GM19025 (cell line): ENCODE results near the gene RPL7A.
"Not testable (repeated sequence)": the region's sequence is repeated elsewhere in the genome, so short reads cannot be mapped to it uniquely, and the experiment has no call there.

Experiments
- ATAC-seq: cut with Tn5 transposase; IDR thresholded peaks from one replicate; pipeline ENCODE4 v1.9.1; 2021; ENCODE audit warnings: mild to moderate bottlenecking, low read depth, moderate library complexity; ENCODE audit not compliant: unreplicated experiment

Gene RPL7A

GRCh38 chr9:133366435-133366834, 18.4 kb downstream of the RPL7A start:
- ATAC-seq, result no peak

- ATAC-seq, result no peak
Measured at GRCh38 chr9:133367221-133367620, 19.2 kb downstream of the RPL7A start.

- ATAC-seq, result no peak
Measured at GRCh38 chr9:133367778-133368177, 19.8 kb downstream of the RPL7A start.

DNA sequence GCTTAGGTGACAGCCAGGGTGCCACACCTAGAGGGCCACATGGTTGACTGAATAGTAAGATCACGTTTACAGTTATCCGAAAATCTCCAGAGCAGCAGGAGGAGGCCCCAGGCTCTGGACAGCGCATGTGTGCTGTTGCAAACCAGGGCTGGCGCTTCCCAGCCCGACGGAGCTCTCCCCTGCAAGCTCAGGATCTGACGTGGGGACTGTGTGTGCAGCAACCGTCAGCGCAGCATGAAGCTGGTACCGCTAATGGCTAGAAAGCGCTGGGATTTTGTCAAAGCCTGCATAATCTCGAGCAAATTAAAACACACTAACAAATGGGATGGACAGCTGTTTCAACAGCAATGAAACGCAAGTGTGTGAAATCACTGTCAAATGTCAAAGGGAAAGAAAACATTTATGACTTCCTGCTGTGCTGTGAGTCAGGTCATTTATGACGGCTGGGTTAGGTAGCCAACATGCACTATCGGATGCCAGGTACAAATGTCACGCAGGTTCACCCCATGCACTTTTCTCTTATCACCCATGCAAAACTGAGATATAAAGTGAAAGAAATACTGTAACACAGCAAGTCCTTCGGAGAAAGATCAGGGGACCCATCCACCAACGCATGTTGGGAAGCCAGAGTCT, 20.3 kb downstream of the RPL7A start:
- no peak for ATAC-seq

DNA sequence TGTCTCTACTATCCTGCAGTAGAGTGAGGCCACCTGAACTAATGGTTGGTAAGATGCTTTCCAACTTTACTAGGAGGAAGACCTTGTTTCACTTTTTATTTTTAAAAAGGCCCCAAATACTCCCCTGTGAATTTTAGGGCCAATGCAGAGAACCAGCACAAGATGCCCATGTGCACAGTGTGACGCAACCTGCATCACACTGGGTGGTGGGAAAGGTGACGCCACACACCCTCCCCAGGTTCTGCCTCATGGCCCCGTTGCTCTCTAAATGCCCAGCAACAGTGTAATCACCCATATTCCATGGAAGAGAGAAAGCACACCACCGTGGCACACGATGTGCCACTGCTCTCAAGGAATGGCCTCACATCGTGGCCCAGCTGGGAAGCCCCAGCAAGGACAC, 21.4 kb downstream of the RPL7A start:
- ATAC-seq, result no peak

- no peak for ATAC-seq
Measured at GRCh38 chr9:133369933-133370332, 21.9 kb downstream of the RPL7A start.

- no peak for ATAC-seq
Measured at GRCh38 chr9:133370685-133371084, 22.7 kb downstream of the RPL7A start.

DNA sequence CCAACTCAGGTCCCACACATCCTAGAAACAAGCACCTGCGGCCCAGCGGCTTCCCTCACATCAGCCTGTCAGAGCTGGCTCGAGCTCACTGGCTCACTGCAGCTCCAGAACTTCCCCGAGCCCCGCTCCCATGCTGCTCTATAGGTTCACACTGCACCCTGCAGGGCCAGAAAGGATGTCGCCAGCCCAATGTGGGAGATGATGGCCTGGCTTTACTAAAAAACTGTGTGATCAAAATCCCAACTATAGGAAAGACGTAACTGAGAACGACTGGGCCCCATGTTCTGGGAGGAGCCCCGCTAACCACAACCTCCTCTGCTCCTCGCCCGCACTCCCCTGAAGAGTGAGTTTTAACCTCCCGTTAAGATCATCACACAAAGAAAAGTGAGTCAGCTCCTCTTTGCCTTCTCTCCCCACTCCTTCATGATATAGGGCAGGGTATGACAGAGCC, 23.3 kb downstream of the RPL7A start:
- no peak for ATAC-seq

DNA sequence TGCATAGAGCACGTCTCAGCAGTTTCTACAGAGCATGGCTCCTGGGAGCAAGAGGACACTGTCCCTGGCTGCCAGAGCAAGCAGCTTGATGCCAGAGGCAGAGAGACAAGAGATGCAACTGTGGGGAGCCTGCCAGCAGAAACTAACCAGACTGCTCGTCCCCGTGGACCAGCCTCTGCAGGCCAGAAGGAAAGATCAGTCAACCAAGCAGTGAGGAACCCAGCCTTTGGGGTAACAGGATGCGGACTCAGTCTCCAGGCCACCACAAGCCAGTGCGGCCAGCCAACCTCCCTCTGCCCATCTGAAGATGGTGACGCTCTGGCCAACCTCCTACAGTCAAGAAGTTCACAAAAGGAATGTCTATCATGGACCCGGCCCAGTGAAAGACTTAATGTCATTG, 24.1 kb downstream of the RPL7A start:
- no peak for ATAC-seq

GRCh38 chr9:133374612-133375115, 26.6 kb downstream of the RPL7A start:
- ATAC-seq, result no peak

DNA sequence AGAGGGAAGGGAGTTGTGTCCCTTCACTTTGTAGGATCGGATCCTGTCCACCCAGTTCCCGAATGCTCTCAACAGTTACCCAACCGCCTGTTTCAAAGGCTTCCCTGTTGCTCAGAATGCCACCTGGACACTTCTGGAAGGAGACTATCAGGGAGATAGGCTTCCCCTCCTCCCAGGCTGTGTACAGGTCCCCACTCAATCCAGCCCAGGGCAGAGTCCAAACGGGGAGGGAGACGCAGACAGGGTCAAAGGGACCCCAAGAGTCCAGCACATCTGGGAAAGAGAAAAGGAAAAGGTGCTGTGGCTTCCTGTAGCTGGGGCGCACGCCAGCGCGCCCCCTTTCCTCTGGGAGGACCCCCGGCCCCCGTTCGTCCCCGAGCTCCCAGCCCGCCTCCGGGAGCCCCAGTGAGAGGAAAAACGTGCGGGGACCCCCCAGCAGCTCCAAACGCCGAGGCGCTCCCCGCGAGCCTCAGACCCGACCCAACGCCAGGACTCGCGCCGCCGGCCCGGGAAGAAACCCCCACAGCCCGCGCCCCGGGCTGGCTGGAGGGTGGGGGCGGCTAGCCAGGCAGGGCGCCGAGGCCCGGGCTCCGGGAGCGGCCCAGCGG, 27.2 kb downstream of the RPL7A start:
- peak; percentile 3 for ATAC-seq

DNA sequence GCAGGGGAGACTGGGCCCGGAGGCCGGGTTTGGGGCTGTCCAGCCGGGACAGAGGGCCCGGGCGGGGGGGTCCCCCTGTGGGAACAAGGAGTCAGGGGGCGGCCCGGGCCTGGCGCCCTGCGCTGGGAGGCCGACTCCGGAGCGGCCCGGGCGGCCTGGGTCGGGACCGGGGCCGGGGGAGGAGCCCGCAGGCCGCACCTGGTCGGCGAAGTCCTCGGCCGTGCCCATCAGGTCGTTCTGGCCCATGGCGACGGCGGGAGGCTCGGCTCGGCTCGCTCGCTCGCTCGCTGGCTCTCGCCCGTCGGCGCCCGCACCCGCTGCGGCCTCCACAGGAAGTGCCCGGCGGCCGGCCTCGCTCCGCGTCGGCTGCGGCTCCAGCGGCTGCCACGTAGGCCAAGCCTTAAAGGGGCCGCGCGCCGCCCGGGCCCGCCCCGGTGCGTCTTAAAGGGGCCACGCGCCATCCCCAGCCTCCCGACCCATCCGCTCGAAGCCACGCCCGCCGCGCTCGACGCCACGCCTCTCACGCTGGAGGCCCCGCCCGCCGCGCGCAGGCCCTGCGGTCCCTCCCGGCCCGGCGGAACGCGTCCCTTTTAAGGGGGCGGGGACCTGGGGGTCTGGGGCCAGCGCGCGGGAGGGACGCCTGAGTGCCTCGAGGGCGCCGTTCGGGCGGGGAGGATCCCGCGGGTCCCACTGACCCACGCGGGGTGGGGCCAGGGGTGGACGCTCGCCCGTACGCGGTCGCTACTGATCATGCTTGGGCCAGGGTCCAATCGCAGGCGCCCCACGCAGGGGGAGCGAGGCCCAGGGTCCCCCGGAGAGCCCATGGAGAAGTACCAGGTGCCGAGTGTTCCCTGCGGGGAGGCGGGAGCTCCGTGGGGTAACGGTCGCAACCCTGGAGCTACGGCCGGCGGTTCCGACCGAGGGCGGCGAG, 28.0 kb downstream of the RPL7A start, which contains the start of the genes STKLD1 and SURF4:
STKLD1 (plus strand) TSS at position 643 of the 931 bp plus-strand sequence; CDS start at position 751, 108 bp downstream.
SURF4 (minus strand) TSS at position 337 of the 931 bp plus-strand sequence; CDS start at position 246, 91 bp downstream.
- ATAC-seq, result peak; percentile 93

DNA sequence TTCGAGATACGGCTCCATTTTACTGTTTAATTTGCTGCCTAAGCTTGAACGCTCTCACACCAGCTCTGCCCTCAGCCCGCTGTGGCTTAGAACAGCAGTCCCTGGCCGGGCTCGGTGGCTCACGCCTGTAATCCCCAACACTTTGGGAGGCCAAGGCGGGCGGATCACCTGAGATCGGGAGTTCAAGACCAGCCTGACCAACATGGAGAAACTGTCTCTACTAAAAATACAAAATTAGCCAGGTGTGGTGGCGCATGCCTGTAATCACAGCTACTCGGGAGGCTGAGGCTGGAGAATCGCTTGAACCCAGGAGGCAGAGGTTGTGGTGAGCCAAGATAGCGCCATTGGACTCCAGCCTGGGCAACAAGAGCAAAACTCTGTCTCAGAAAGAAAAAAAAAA, 29.3 kb downstream of the RPL7A start:
- not testable (repeated sequence) for ATAC-seq

DNA sequence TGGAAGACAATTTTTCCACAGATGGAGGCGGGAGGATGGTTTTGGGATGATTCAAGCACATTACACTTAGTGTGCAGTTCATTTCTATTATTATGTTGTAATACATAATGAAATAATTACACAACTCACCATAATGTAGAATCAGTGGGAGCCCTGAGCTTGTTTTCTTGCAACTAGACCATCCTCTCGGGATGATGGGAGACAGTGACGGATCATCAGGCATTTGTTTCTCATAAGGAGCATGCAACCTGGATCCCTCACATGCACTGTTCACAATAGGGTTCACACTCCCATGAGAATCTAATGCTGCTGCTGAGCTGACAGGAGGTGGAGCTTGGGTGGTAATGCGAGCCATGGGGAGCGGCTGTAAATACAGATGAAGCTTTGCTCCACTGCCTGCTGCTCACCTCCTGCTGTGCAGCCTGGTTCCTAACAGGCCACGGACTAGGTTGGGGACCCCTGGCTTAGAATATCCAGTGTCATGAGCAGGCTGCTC, 29.8 kb downstream of the RPL7A start:
- no peak for ATAC-seq

DNA sequence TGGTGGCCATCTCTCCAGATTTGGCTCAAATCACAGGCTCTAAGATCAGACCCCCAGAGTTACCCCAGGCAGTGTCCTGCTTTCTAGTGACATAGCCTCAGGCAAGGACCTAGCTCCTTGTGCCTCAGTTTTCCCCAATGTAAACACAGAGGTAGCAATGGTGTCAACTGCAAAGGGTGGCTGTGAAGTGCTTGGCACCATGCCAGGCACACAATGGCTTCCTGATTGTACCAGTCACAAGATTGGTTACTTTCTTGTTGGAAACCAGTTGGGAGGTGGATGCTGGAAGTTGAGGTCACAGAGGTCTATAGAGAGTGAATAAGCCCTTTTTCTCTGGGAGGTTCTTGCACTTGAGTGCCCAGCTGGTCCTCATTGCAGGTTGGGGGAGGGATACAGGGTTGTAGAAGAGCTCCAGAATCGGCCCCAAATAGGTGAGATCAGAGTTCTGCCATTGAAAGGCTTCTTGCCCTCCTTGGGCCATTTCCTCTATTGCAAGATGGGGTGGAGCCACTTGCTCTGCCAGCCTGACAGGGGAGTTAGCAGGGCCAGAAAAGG, 30.5 kb downstream of the RPL7A start:
- no peak for ATAC-seq

DNA sequence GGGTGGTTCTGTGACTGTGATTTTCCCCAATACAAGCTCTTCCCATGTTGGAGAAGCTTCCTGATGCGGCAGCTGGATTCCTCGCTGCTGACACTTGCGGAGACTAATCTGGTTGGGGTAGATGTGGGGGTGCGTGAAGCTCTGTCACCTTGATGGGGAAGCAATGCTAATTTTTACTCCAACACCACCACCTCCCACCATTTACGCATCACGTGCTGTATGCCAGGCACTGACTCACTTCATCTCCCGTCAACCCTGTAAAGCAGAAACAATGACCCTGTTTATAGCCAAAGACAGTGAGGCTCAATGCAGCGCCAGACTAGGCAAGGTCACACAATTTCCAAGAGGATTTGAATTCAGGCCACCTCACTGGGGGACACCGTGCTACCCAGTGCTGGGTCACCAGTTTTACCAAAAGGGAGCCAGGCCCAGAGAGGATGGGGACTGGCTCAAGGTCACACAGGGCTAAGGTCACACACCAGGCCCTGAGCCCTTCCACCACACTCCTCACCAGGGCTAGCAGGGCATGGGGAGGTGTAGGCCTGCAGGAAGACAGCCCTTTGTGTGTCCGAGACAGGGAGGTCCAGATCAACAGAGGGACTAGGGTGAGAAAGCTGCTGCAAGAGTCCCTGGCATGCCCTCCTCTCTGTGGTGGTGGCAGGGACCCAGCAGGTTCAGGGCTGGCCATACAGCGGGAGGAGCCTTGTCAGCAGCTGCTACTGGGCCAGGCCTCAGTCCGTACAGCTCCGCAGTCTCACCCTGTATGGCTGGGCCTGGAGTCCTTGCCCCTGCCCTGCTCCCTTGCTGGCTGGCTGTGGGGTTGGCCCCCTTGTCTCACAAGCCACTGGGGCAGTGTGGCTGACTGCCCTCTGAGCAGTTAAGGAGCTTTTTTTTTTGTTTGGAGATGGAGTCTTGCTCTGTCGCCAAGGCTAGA, 31.4 kb downstream of the RPL7A start:
- ATAC-seq, result no peak

- no peak for ATAC-seq
Measured at GRCh38 chr9:133380734-133381133, 32.7 kb downstream of the RPL7A start.

DNA sequence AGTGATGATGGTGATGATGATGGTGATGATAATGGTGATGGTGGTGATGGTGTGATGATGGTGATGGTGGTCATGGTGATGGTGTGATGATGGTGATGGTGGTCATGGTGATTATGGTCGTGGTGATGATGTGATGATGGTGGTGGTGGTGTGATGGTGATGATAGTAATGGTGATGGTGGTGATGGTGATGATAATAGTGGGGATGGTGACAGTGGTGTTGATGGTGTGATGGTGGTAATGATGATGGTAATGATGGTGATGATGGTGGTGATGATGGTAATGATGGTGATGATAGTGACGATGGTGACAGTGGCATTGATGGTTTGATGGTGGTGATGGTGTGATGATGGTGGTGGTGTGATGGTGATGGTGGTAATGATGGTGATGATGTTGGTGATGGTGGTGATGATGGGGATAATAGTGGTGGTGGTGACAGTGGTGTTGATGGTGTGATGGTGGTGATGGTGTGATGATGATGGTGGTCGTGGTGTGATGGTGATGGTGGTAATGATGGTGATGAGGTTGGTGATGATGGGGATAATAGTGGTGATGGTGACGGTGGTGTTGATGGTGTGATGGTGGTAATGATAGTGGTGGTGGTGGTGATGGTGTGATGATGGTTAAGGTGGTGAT, 34.6 kb downstream of the RPL7A start:
- ATAC-seq, result no peak

- no peak for ATAC-seq
Measured at GRCh38 chr9:133383438-133383837, 35.4 kb downstream of the RPL7A start.
